BJ (cell line): ENCODE data around the gene ARSB. TPM values are rescaled to one million over a fixed set of nuclear protein-coding genes. Genes with fewer than 3 reads are reported as not detected.

Source experiments
- CTCF ChIA-PET: fragments of 350-600 bp; formaldehyde crosslinking; extraction: SDS; loops from one replicate; lab custom pipeline; 2021; ENCODE audit warnings: antibody characterized with exemption, inconsistent platforms; lab: Yijun Ruan, JAX
- POLR2A ChIA-PET: fragments of 300-600 bp; sonication (Branson Sonifier 250); formaldehyde crosslinking; extraction: SDS; loops from one replicate; lab custom pipeline; 2021; ENCODE audit warnings: antibody characterized with exemption; lab: Charles Lee
- DNase-seq: peaks from one replicate; pipeline ENCODE4 v3.0.0-alpha.2; 2011; ENCODE audit warnings: low read depth
- H3K27me3 ChIP-seq: 2 replicates; pipeline ENCODE4 v1.6.0; 2011; ENCODE audit warnings: low read length; ENCODE audit not compliant: control insufficient read depth, insufficient read depth
- H3K36me3 ChIP-seq: 2 replicates; pipeline ENCODE4 v1.5.1; 2011; ENCODE audit warnings: low read length; ENCODE audit not compliant: control insufficient read depth, insufficient read depth
- H3K4me3 ChIP-seq: 2 replicates; pipeline ENCODE4 v1.5.1; 2011; ENCODE audit warnings: low read depth, mild to moderate bottlenecking, control low read depth, low read length
- CTCF ChIP-seq: IDR thresholded peaks from 2 replicates; pipeline ENCODE4 v1.5.1; 2011; ENCODE audit warnings: low read depth, mild to moderate bottlenecking, control low read depth, inconsistent platforms, low read length, moderate library complexity; ENCODE audit not compliant: insufficient read depth
- polyA plus RNA-seq: library from polyadenylated mRNA; depleted of rRNA; stranded (reverse); fragments of >200 nt; gene quantifications from 2 replicates; pipeline ENCODE4 v1.2.3, GENCODE V29; 2011

The ARSB gene
- polyA plus RNA-seq, 1 experiment, result 26.7 TPM

DNA sequence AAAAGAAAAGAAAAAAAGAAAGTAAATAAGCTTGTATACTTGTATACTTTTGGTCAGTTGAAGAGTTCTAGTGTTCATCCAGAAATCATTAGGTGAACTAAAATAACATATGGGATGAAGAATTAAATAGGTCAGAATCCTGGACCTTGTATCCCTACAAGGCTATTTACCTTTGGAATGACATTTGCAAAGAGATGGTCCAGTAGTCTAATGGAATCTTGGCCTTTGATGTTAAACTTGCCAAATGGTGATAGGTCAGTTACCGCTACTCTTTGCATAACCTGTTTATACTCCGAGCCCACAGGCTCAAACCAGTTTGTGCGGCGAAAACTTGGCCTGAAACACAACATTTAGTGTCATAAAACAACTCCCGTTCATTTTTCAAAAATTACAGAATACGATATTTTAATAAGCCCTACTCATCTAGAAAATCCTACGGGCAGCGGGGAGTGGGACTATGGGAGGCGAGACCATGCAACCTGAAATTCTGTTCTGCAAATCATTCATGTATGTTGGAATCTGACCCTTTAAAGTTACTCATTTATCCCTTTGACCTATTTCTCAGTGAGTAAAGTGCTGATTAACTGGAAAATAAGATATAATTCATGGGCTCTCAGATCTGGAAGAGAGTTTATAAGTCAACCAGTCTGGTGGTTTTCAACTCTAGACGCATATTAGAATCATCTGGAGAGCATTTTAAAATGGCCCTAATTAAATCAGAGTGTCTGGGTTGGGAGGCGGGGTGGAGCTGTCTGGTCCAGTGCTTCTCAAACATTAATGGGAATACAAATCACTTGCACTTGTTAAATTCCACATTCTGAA, 45.8 kb upstream of the ARSB start:
- CTCF ChIA-PET, result interaction anchor here (0.6 to 13.3 kb wide), 2 partner anchors 10 to 100 kb away, joined by 3 to 439 read pairs; no protein-coding TSS in a partner anchor
- H3K36me3 ChIP-seq, result no peaks in the 10 kb centered on the region
- H3K27me3 ChIP-seq, result no peaks in the 10 kb centered on the region
- no peak overlapping the region for H3K4me3 ChIP-seq
- POLR2A ChIA-PET, result no interaction called here
- no peak for DNase-seq
- no peak for TF ChIP-seq CTCF

DNA sequence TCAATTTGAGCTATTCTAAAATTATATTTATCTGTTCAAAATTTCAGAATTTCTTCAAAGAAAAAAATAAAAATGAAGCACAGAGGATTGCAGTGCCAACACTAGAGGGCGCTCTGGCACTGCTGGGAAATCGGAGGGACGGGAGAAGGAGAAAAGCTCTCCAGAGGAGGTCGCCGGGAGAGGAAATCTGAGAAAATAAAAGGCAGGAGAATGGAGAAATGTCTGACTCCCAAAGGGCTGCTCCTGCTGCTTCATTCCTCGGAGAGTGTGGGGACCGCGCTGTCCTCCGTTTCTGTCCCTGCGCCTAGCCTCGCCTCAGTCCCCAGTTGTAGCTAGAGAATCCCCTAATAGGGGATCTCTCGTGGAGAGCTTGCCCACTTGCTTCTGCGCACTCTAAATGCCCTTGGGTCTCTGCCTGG, 40.0 kb upstream of the ARSB start:
- CTCF ChIA-PET, result interaction anchor here (0.6 to 13.3 kb wide), 59 partner anchors 10 to 1058 kb away, joined by 3 to 439 read pairs (median 4); partner anchors contain the start of genes ARSB, BHMT2, DMGDH and HOMER1

DNA sequence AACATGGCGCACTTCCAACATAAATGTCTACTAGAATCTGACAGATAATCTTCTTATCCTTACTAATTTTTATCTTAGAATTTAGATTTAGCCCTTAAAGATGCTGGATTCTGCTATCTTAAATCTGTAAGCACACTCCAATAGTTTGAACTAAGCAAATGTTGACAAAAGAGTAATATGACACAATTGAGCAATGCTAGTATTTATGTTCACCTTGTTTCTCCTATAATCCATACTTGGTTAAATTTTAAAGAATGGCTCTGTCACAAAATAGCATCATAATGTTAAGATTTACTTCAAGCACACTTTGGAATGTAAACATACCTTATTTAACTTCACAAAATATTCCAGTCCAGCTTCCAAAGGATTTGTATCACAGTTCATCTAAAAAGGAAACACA, 38.8 kb upstream of the ARSB start:
- TF ChIP-seq CTCF, result no peak
- no peak overlapping the region for H3K4me3 ChIP-seq
- DNase-seq, result no peak
- ChIA-PET POLR2A (no interaction called here), CTCF (interaction anchor here (0.5 to 13.3 kb wide), 22 partner anchors 8 to 1793 kb away, joined by 3 to 439 read pairs (median 6); partner anchors contain the start of gene ARSB)
- no peaks in the 10 kb centered on the region for H3K27me3 ChIP-seq
- no peaks in the 10 kb centered on the region for H3K36me3 ChIP-seq

More for the DNA sequence above, 40.0 kb upstream of the ARSB start:
- peak; percentile 93 for TF ChIP-seq CTCF
- Histone ChIP-seq H3K36me3 (no peaks in the 10 kb centered on the region), H3K4me3 (peak overlapping the region; percentile 28; the same call in 1 of the 2 replicates), H3K27me3 (no peaks in the 10 kb centered on the region)
- POLR2A ChIA-PET, result no interaction called here
- no peak for DNase-seq

DNA sequence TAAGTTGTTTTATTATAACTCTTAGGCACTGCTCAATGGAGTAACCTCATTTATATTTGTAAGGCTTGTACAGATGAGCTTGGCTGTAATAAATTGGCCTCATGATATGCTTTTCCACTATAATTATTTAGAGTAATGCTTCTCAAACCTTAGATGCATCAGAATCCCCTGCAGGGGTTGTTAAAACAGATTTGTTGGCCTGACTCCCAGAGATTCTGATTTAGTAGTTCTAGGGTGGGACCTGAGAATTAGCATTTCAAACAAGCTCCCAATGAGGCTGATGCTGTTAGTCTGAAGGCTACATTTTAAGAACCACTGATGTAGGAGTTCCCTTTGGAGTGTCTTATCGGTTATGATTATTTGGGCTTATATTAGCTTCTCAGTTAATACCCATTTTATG, 38.2 kb upstream of the ARSB start:
- H3K36me3 ChIP-seq, result no peaks in the 10 kb centered on the region
- ChIA-PET POLR2A (no interaction called here), CTCF (interaction anchor here (0.5 to 13.3 kb wide), 8 partner anchors 10 to 1792 kb away, joined by 3 to 439 read pairs (median 8); partner anchors contain the start of gene ARSB)
- DNase-seq, result no peak
- no peak for TF ChIP-seq CTCF
- H3K27me3 ChIP-seq, result no peaks in the 10 kb centered on the region
- no peak overlapping the region for H3K4me3 ChIP-seq

DNA sequence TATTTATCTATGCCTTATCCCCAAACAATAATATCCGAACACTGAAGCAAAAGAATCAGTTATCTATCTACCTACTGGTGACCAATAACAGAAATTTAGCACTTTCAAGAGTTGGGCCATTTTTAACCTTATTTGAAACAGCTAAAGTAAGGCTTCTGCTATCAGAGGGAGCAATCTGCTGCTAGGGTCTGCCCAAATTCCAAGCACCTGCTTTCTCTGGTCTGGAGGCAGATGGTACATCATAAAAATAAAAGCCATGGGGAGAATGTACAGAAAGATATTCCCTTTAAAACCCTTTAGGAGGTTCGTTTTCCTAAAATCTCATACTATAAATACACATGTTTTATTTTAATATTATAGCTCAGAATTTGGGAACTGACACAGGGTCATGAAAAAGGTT, 37.7 kb upstream of the ARSB start:
- DNase-seq, result no peak
- Histone ChIP-seq H3K4me3 (no peak overlapping the region), H3K27me3 (no peaks in the 10 kb centered on the region), H3K36me3 (no peaks in the 10 kb centered on the region)
- no peak for TF ChIP-seq CTCF
- POLR2A ChIA-PET, result no interaction called here
- CTCF ChIA-PET, result interaction anchor here (1.1 to 13.3 kb wide), 7 partner anchors 11 to 443 kb away, joined by 4 to 439 read pairs (median 38); partner anchors contain the start of gene ARSB
